MG63 (cell line): ENCODE results near the gene NDRG2. TPM values are rescaled to one million over a fixed set of nuclear protein-coding genes. Genes with fewer than 3 reads are reported as not detected.
A peak's percentile ranks its signal among the peaks of the same experiment; 100 is the strongest.
"Not testable (repeated sequence)": the region's sequence is repeated elsewhere in the genome, so short reads cannot be mapped to it uniquely, and the experiment has no call there.

Experiments
- DNase-seq: peaks from one replicate; pipeline ENCODE4 v3.0.0-alpha.2; 2020
- H3K27me3 ChIP-seq: fragments of 250-450 bp; sonication (Bioruptor Pico); 2 replicates; pipeline ENCODE4 v1.5.1; 2020; ENCODE audit warnings: mild to moderate bottlenecking, moderate library complexity
- H3K36me3 ChIP-seq: fragments of 250-450 bp; sonication (Bioruptor Pico); 2 replicates; pipeline ENCODE4 v1.5.1; 2020; ENCODE audit warnings: mild to moderate bottlenecking, moderate library complexity
- H3K4me3 ChIP-seq: fragments of 250-450 bp; sonication (Bioruptor Pico); 2 replicates; pipeline ENCODE4 v1.5.1; 2020; ENCODE audit warnings: mild to moderate bottlenecking, moderate library complexity
- H3K9me3 ChIP-seq: fragments of 250-450 bp; sonication (Bioruptor Pico); 2 replicates; pipeline ENCODE4 v1.5.1; 2020; ENCODE audit warnings: mild to moderate bottlenecking, moderate library complexity
- total RNA-seq: library from RNA; depleted of rRNA; stranded (reverse); fragments of >200 nt; shearing (Covaris generic); gene quantifications from 2 replicates; pipeline ENCODE4 v1.2.3, GENCODE V29; 2014; ENCODE audit warnings: low replicate concordance

The NDRG2 gene
- total RNA-seq, 1 experiment from 2014 or later = 17.5 TPM

- H3K36me3 ChIP-seq = no peaks in the 10 kb centered on the region
- no peak within 1 kb of the TSS for H3K4me3 ChIP-seq
- no peak for DNase-seq
- no peaks in the 10 kb centered on the region for H3K9me3 ChIP-seq
- no peaks in the 10 kb centered on the region for H3K27me3 ChIP-seq
These were observed 17.0 kb upstream of the NDRG2 start, which contains the start of gene RNASE7 for GRCh38 chr14:21041676-21042433. Gene RNASE7, plus strand, starts transcription at chr14:21042362. Its CDS starts 631 bp downstream, at chr14:21042993.

GRCh38 chr14:21040941-21041340 lies 16.1 kb upstream of the NDRG2 start:
- H3K27me3 ChIP-seq, DNase-seq, H3K9me3 ChIP-seq, H3K4me3 ChIP-seq, H3K36me3 ChIP-seq: not testable (repeated sequence)

GRCh38 chr14:21040370-21040925 lies 15.6 kb upstream of the NDRG2 start:
- H3K4me3 ChIP-seq = no peak overlapping the region
- no peaks in the 10 kb centered on the region for H3K36me3 ChIP-seq
- no peaks in the 10 kb centered on the region for H3K9me3 ChIP-seq
- no peaks in the 10 kb centered on the region for H3K27me3 ChIP-seq
- DNase-seq = no peak

GRCh38 chr14:21039585-21040369 lies 14.9 kb upstream of the NDRG2 start:
- no peaks in the 10 kb centered on the region for H3K36me3 ChIP-seq
- no peak overlapping the region for H3K4me3 ChIP-seq
- DNase-seq = no peak
- no peaks in the 10 kb centered on the region for H3K9me3 ChIP-seq
- no peaks in the 10 kb centered on the region for H3K27me3 ChIP-seq

- peak; percentile 64 for DNase-seq
- Histone ChIP-seq H3K36me3 (no peaks in the 10 kb centered on the region), H3K4me3 (no peak overlapping the region), H3K9me3 (no peaks in the 10 kb centered on the region), H3K27me3 (no peaks in the 10 kb centered on the region)
These were observed 13.9 kb upstream of the NDRG2 start for GRCh38 chr14:21038441-21039422.

- H3K27me3 ChIP-seq = no peaks in the 10 kb centered on the region
- no peaks in the 10 kb centered on the region for H3K36me3 ChIP-seq
- no peak overlapping the region for H3K4me3 ChIP-seq
- no peak for DNase-seq
- no peaks in the 10 kb centered on the region for H3K9me3 ChIP-seq
These were observed 12.3 kb upstream of the NDRG2 start for GRCh38 chr14:21037156-21037555.

- H3K9me3 ChIP-seq = no peaks in the 10 kb centered on the region
- DNase-seq = no peak
These were observed 11.9 kb upstream of the NDRG2 start for GRCh38 chr14:21036751-21037150.

GRCh38 chr14:21034707-21035106 lies 9.8 kb upstream of the NDRG2 start, which contains the start of gene RNASE13:
Gene RNASE13, minus strand, starts transcription at chr14:21034807. Its CDS starts 519 bp downstream, at chr14:21034288.
- no peaks in the 10 kb centered on the region for H3K9me3 ChIP-seq
- H3K36me3 ChIP-seq = no peaks in the 10 kb centered on the region
- no peaks in the 10 kb centered on the region for H3K27me3 ChIP-seq
- no peak for DNase-seq
- no peak within 1 kb of the TSS for H3K4me3 ChIP-seq

More at GRCh38 chr14:21036751-21037150, 11.9 kb upstream of the NDRG2 start:
- no peaks in the 10 kb centered on the region for H3K27me3 ChIP-seq
- H3K36me3 ChIP-seq = no peaks in the 10 kb centered on the region
- no peak overlapping the region for H3K4me3 ChIP-seq

GRCh38 chr14:21033133-21033698 lies 8.4 kb upstream of the NDRG2 start:
- H3K27me3 ChIP-seq = no peaks in the 10 kb centered on the region
- H3K9me3 ChIP-seq = no peaks in the 10 kb centered on the region
- H3K36me3 ChIP-seq = no peaks in the 10 kb centered on the region
- no peak overlapping the region for H3K4me3 ChIP-seq
- no peak for DNase-seq

GRCh38 chr14:21032326-21033132 lies 7.7 kb upstream of the NDRG2 start:
- DNase-seq = no peak
- no peaks in the 10 kb centered on the region for H3K27me3 ChIP-seq

GRCh38 chr14:21030531-21030930 lies 5.7 kb upstream of the NDRG2 start:
- Histone ChIP-seq H3K27me3 (no peaks in the 10 kb centered on the region), H3K9me3 (no peaks in the 10 kb centered on the region), H3K4me3 (no peak overlapping the region), H3K36me3 (no peaks in the 10 kb centered on the region)
- no peak for DNase-seq

More at GRCh38 chr14:21032326-21033132, 7.7 kb upstream of the NDRG2 start:
- no peak overlapping the region for H3K4me3 ChIP-seq
- no peaks in the 10 kb centered on the region for H3K36me3 ChIP-seq
- H3K9me3 ChIP-seq = no peaks in the 10 kb centered on the region

GRCh38 chr14:21029917-21030316 lies 5.1 kb upstream of the NDRG2 start, which contains the start of gene TPPP2:
Gene TPPP2, plus strand, starts transcription at chr14:21030217. Its CDS starts 365 bp downstream, at chr14:21030582.
- no peaks in the 10 kb centered on the region for H3K36me3 ChIP-seq
- DNase-seq = no peak
- no peaks in the 10 kb centered on the region for H3K9me3 ChIP-seq
- H3K27me3 ChIP-seq = no peaks in the 10 kb centered on the region
- H3K4me3 ChIP-seq = no peak within 1 kb of the TSS

GRCh38 chr14:21026988-21027315 lies 2.1 kb upstream of the NDRG2 start:
- DNase-seq = no peak
- Histone ChIP-seq H3K4me3 (no peak overlapping the region), H3K27me3 (no peaks in the 10 kb centered on the region), H3K9me3 (no peaks in the 10 kb centered on the region), H3K36me3 (no peaks in the 10 kb centered on the region)

- Histone ChIP-seq H3K4me3 (no peak overlapping the region), H3K9me3 (no peaks in the 10 kb centered on the region), H3K36me3 (no peaks in the 10 kb centered on the region), H3K27me3 (no peaks in the 10 kb centered on the region)
- no peak for DNase-seq
These were observed 1.6 kb upstream of the NDRG2 start for GRCh38 chr14:21026274-21026987.
